Measurements from ENCODE around the gene NRSN2.

Gene NRSN2

GRCh38 chr20:397432-398237, 50.7 kb downstream of the NRSN2 start:
- DNase-seq (ENCODE audit: low read depth in 2 of 2): no peak

- no peak for DNase-seq (ENCODE audit: low read depth in 2 of 2)
Measured at GRCh38 chr20:399182-399707, 52.3 kb downstream of the NRSN2 start.

DNA sequence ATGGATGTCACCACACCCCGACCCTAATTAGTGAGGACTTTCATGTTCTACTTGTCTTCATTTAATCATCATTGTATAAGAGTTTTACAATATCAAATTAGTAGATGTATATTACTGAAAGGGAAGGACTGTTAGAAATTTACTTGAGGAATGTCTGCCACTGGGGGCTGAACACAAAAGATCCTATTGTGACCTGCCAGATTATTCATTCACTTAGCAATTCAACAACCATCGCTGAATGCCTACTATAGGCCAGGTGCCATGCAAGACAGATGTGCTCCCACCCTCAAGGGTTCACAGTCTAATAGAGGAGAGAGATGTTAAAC, 53.2 kb downstream of the NRSN2 start:
- no peak for DNase-seq (ENCODE audit: low read depth in 2 of 2)

GRCh38 chr20:400454-401275, 53.8 kb downstream of the NRSN2 start:
- no peak for DNase-seq (ENCODE audit: low read depth in 2 of 2)

- DNase-seq (ENCODE audit: low read depth in 2 of 2): no peak
Measured at GRCh38 chr20:401682-402495, 55.0 kb downstream of the NRSN2 start.

DNA sequence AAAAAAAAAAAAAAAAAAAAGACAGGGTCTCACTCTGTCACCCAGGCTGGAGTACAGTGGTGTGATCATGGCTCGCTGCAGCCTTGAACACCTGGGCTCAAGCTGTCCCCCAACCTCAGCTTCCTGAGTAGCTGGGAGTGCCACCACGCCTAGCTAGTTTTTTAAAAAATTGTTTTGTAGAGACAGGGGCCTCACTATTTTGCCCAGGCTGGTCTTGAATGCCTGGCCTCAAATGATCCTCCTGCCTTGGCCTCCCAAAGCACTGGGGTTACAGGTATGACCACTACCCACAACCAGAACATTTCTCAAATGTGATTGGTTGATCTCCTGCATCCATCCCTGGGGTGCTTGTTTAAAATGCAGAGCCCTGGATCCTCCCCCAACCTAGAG, 55.6 kb downstream of the NRSN2 start:
- DNase-seq (ENCODE audit: low read depth in 2 of 2): no peak

- no peak for DNase-seq (ENCODE audit: low read depth in 2 of 2)
Measured at GRCh38 chr20:402898-403581, 56.1 kb downstream of the NRSN2 start.

DNA sequence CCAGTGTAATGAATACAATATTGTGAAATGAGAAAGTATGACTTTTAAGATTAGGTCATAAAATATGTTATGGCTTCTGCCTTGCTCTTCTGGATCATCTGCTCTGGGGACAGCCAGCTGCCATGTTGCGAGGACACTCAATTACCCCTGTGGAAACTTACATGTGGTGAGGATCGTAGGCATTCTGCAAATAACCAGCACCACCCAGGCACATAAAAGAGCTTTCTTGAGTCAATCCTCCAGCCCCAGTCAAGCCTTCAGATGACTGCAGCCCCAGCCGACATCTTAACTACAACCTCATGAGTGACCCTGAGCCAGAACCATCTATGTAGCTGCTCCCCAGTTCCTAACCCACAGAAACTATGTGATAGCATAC, 56.7 kb downstream of the NRSN2 start:
- DNase-seq (ENCODE audit: low read depth in 2 of 2): no peak

DNA sequence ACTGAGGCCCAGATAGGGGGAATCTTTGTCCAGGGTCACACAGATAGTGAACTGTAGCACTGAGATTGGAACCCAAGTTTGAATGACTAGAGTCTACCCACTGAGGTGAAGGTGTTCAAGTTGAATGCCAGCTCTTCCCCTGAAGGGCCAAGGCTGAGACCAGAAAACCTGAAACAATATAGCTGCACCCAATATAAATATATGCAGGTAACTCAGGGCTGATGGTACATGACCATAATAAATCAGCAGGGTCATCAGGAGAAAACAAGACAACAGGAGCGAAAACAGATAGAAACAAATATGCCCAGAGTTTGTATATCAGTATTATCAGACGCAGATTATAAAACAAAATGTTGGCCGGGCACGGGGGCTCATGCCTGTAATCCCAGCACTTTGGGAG, 57.2 kb downstream of the NRSN2 start:
- no peak for DNase-seq (ENCODE audit: low read depth in 2 of 2)

Data from stimulated activated CD4-positive, alpha-beta T cell treated with anti-CD3 and anti-CD28 coated beads, Interleukin-4, amount 100 ng/mL, for 48 hours (primary cell).